Retinal pigment epithelial cell (primary cell): ENCODE measurements around the gene F10.

Experiments used
- DNase-seq: peaks from one replicate; pipeline ENCODE4 v3.0.0-alpha.2; 2010; ENCODE audit warnings: low read depth
- H3K4me3 ChIP-seq: 2 replicates; pipeline ENCODE4 v1.5.1; 2011; ENCODE audit warnings: mild to moderate bottlenecking, low read length, control low read depth, moderate library complexity
- TF ChIP-seq, protein P1 (sequence below): conservative IDR thresholded peaks from 2 replicates; pipeline ENCODE4 v1.5.1; 2011; ENCODE audit warnings: low read depth, low read length, control low read depth, inconsistent platforms

Gene F10

DNA sequence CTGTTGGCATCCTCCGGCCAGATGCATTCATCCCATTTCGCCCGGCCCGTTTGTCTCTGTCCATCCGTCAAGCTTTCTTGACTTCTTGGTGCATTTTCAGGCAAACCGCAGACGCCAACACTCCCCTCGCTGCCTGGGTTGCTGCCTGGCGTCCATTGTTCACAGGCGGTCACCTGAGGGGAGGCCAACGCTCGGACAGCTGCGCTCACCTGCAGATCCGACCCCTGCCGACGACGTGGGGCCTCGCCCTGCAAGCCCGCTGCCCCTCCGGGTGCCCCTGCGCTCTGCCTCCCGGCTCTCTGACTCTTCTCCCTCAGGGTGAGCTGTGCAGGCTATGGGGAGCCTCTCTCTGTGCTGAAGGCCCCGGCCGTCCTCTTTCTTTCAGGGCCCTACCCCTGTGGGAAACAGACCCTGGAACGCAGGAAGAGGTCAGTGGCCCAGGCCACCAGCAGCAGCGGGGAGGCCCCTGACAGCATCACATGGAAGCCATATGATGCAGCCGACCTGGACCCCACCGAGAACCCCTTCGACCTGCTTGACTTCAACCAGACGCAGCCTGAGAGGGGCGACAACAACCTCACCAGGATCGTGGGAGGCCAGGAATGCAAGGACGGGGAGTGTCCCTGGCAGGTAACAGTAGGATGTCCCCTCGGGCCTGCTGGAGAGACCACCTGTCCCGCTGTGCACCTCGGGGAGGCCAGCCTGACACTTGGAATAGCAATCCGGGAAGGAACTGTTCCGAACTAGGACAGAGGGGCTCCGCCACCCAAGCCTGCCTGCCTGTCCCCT lies 21.1 kb downstream of the F10 start:
- no peak overlapping the region for H3K4me3 ChIP-seq
- DNase-seq = no peak
- TF ChIP-seq, protein P1, sequence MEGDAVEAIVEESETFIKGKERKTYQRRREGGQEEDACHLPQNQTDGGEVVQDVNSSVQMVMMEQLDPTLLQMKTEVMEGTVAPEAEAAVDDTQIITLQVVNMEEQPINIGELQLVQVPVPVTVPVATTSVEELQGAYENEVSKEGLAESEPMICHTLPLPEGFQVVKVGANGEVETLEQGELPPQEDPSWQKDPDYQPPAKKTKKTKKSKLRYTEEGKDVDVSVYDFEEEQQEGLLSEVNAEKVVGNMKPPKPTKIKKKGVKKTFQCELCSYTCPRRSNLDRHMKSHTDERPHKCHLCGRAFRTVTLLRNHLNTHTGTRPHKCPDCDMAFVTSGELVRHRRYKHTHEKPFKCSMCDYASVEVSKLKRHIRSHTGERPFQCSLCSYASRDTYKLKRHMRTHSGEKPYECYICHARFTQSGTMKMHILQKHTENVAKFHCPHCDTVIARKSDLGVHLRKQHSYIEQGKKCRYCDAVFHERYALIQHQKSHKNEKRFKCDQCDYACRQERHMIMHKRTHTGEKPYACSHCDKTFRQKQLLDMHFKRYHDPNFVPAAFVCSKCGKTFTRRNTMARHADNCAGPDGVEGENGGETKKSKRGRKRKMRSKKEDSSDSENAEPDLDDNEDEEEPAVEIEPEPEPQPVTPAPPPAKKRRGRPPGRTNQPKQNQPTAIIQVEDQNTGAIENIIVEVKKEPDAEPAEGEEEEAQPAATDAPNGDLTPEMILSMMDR = no peak

DNA sequence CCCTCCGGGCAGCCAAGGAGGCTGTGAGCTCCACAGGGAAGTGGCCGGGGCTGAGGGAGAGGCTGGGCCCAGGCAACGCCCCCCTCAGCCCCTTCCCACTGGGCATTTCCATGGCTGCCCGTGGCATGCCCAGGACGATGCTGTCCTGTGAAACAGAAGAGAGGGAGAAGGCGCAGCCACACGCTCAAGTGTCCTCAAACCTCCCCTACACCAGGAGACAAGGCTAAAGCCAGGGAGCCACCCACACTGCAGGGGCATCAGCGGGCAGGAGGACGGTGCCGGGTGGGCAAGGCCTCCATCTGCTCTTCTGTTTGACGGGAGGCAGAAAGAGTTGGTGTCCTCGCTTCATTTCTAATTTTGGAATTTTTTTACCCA lies 21.6 kb downstream of the F10 start:
- no peak overlapping the region for H3K4me3 ChIP-seq
- TF ChIP-seq, protein P1 = no peak
- DNase-seq = no peak

DNA sequence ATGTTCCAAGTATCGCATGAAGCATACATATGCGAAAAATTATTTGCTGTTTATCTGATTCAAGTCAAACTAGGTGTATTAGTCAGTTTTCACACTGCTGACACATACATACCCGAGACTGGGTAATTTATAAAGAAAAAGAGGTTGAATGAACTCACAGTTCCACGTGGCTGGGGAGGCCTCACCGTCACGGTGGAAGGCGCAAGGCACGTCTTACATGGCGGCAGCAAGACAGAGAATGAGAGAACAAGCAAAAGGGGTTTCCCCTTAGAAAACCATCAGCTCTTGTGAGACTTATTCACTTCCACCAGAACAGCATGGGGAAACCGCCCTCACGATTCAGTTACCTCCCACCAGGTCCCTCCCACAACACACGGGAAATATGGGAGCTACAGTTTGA lies 22.9 kb downstream of the F10 start:
- no peak overlapping the region for H3K4me3 ChIP-seq
- TF ChIP-seq, protein P1 = no peak
- DNase-seq = no peak

DNA sequence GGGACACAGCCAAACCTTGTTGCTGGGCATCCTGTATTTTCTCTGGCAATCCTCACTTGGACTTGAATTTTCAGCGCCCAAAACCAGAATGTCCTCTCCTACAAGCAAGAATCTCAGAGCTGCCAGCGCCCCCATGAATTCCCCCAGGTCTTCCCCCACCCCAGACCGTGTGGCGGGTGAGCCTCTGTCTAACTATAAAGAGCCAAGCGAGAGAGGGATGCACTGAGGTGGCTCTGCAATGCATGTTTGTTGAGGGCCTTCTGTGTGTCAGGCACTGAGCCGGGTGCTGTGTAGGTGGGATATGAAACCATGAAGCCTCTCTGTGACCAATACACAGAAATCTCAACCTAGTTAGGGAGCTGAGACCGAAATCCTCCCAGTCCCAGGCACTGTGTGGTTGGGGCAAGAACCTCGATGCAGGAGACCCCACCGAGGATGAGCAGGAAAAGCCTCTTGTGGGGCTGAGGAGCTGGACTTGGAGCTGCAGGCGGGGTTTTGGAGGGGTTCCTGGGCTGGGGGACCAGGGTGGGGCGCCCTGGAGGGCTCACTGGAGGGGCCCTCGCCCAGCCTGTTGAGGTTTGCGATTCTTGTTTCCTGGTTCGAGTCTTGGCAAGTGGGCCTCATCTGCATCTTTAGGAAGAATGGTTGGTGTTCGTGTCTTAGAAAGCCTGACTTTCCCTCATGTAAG lies 23.5 kb downstream of the F10 start:
- H3K4me3 ChIP-seq = no peak overlapping the region
- TF ChIP-seq, protein P1 = no peak
- no peak for DNase-seq

DNA sequence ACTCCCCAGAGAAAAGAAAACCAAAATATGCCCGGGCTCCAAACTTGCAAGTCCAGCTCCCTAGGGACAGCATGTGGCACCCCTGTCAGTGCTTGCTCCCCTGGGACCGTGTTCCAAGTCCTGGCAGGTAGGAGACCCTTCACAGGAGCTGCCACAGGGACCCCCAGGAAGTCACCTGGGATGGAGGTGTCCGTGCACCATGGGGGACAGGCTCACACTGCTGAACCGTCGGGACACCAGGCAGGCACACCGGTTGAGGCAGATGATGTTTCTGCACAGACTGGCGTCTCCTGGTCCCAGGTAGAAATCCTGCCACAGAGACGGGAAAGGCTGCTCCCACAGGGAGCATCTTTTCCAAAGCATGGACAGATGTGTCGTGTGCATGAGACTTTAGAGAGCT lies 24.2 kb downstream of the F10 start:
- TF ChIP-seq, protein P1 = no peak
- H3K4me3 ChIP-seq = no peak overlapping the region
- DNase-seq = no peak

DNA sequence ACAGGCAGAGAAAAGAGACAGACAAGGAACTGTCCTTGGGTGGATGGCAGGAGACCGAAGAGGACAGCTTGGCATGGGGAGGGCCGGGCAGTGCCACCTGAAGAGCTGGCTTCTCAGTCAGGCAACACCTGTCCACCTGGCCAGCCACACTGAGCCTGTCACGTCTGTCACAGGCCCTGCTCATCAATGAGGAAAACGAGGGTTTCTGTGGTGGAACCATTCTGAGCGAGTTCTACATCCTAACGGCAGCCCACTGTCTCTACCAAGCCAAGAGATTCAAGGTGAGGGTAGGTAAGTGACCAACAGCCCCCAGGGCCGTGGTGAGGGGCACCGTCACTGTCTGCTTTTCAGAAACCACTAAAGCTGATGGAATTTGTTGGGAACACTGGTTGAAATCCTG lies 24.6 kb downstream of the F10 start:
- H3K4me3 ChIP-seq = no peak overlapping the region
- DNase-seq = no peak
- TF ChIP-seq, protein P1 = no peak

DNA sequence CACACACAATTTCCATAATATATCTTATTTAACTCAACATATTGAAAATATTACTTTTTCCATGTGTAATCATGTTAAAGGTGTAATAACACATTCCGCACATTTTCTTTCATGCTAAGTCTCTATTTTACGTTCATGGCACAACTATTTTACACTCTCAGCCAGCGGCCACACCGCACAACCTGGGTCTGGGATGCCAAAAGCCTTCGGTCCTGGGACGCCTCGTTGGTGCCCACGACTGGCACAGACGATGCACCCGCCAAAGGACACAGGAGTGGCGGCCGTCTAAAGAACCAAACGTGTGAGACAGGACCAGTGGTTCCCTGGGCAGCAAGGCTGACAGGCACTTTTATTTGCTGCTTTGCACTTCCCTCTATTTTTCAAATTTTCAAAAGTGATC lies 25.8 kb downstream of the F10 start:
- DNase-seq = no peak
- TF ChIP-seq, protein P1 = no peak
- no peak overlapping the region for H3K4me3 ChIP-seq
